Lung (tissue), 13 donors: ENCODE data around the gene RBM44. TPM values are rescaled to one million over a fixed set of nuclear protein-coding genes. Genes with fewer than 3 reads are reported as not detected.

ENCODE experiments used
- ATAC-seq: fragments of 200-7000 bp; cut with Tn5 transposase; one replicate; pipeline ENCODE4 v1.9.1; 2020; ENCODE audit warnings: moderate number of reproducible peaks; ENCODE audit not compliant: insufficient read depth, low FRiP score
- DNase-seq, 3 donors: peaks; one replicate each; pipeline ENCODE4 v3.0.0-alpha.2; 2013 to 2017
- H3K27ac ChIP-seq, 2 donors: one replicate each; pipeline ENCODE4 v1.5.1; 2013; ENCODE audit warnings: mild to moderate bottlenecking in 2 of 2, moderate library complexity in 2 of 2, control low read depth in 1 of 2, inconsistent platforms in 1 of 2, low read depth in 1 of 2, low read length in 1 of 2
- H3K27me3 ChIP-seq, 3 donors: one replicate each; pipeline ENCODE4 v1.5.1; 2013; ENCODE audit warnings: low read length in 2 of 3; ENCODE audit not compliant: control insufficient read depth in 3 of 3, insufficient read depth in 3 of 3
- H3K36me3 ChIP-seq, 4 donors: one replicate each; pipeline ENCODE4 v1.5.1; 2013; ENCODE audit warnings: low read length in 4 of 4, mild to moderate bottlenecking in 1 of 4, moderate library complexity in 1 of 4; ENCODE audit not compliant: control insufficient read depth in 4 of 4, insufficient read depth in 4 of 4
- H3K4me1 ChIP-seq, 5 donors: one replicate each; pipeline ENCODE4 v1.5.1; 2013; ENCODE audit warnings: low read length in 5 of 5, mild to moderate bottlenecking in 2 of 5, moderate library complexity in 1 of 5; ENCODE audit not compliant: control insufficient read depth in 5 of 5, insufficient read depth in 5 of 5
- H3K4me3 ChIP-seq: one replicate; pipeline ENCODE4 v1.5.1; 2013; ENCODE audit warnings: mild to moderate bottlenecking, control low read depth, moderate library complexity
- H3K9ac ChIP-seq, 2 donors: one replicate each; pipeline ENCODE4 v1.5.1; 2013; ENCODE audit warnings: low read length in 2 of 2, control low read depth in 1 of 2; ENCODE audit not compliant: insufficient read depth in 1 of 2
- H3K9me3 ChIP-seq, 4 donors: one replicate each; pipeline ENCODE4 v1.5.1; 2013; ENCODE audit warnings: low read length in 3 of 4, mild to moderate bottlenecking in 1 of 4, moderate library complexity in 1 of 4; ENCODE audit not compliant: control insufficient read depth in 4 of 4, insufficient read depth in 3 of 4
- CTCF ChIP-seq: IDR thresholded peaks from 2 replicates; pipeline ENCODE4 v1.5.1; 2012; ENCODE audit warnings: mild to moderate bottlenecking; ENCODE audit errors: control extremely low read depth, extremely low read depth
- WGBS, 2 donors: extraction: QIAGEN DNeasy Blood & Tissue Kit; methylation state at CpG; one replicate each; pipeline ENCODE4 v1.1.7; 2013; 5-methylcytosine and 5-hydroxymethylcytosine counted together
- polyA plus RNA-seq, 2 donors: library from polyadenylated mRNA; stranded (reverse); fragments of 200-250 nt; gene quantifications; one replicate each; pipeline ENCODE4 v1.2.1, GENCODE V29; 2013
- small RNA-seq: library from RNA; depleted of rRNA; stranded (forward); fragments of <200 nt; gene quantifications from one replicate; pipeline ENCODE3, GENCODE V24; 2014; ENCODE audit warnings: low replicate concordance
- total RNA-seq, 2 donors: library from RNA; depleted of rRNA in 1 of 2; stranded (reverse); fragments of >200 nt in 1 of 2; gene quantifications; one replicate each; pipeline ENCODE4 v1.2.1, GENCODE V29; 2014 to 2021
- donor health status: control.
- donor health status: control.
- donor health status: Bipolar disorder and iron deficiency.
- donor health status: healthy.
- donor health status: DM: yes; HTN: yes; CAD: no.

Gene RBM44
- total and polyA plus RNA-seq, 4 donors = 0.26 to 4.0 (median 0.88) TPM

GRCh38 chr2:237888389-237888788 is 89.8 kb downstream of the RBM44 start:
- no peak for TF ChIP-seq CTCF
- H3K27ac ChIP-seq = peak overlapping the region in 1 of 2 donors; percentile 85
- no peaks in the 10 kb centered on the region for H3K9me3 ChIP-seq
- WGBS, 2 donors = 36 to 38% methylated on average over 2 of the region's 2 CpGs
- H3K9ac ChIP-seq = no peak overlapping the region
- peaks cover 2 to 16% (median 4%) of the 10 kb centered on the region in 5 donors for H3K4me1 ChIP-seq
- no peak for DNase-seq
- no peak overlapping the region for H3K4me3 ChIP-seq
- ATAC-seq = no peak
- no peaks in the 10 kb centered on the region for H3K27me3 ChIP-seq
- H3K36me3 ChIP-seq = no peaks in the 10 kb centered on the region

GRCh38 chr2:237889016-237889415 is 90.4 kb downstream of the RBM44 start:
- peaks cover 2 to 16% (median 4%) of the 10 kb centered on the region in 5 donors for H3K4me1 ChIP-seq
- peak overlapping the region in 1 of 2 donors; percentile 54 for H3K27ac ChIP-seq

GRCh38 chr2:237889811-237890210 is 91.2 kb downstream of the RBM44 start:
- no peak overlapping the region for H3K9ac ChIP-seq
- peak overlapping the region in 1 of 2 donors; percentile 17 for H3K27ac ChIP-seq
- H3K36me3 ChIP-seq = no peaks in the 10 kb centered on the region
- no peak for DNase-seq
- no peaks in the 10 kb centered on the region for H3K9me3 ChIP-seq
- WGBS, 2 donors = 97 to 99% methylated on average over 10 of the region's 10 CpGs
- H3K27me3 ChIP-seq = no peaks in the 10 kb centered on the region
- no peak for TF ChIP-seq CTCF
- peaks cover 1 to 12% (median 4%) of the 10 kb centered on the region in 5 donors for H3K4me1 ChIP-seq
- no peak for ATAC-seq
- H3K4me3 ChIP-seq = no peak overlapping the region

More at GRCh38 chr2:237889016-237889415, 90.4 kb downstream of the RBM44 start:
- no peaks in the 10 kb centered on the region for H3K9me3 ChIP-seq
- H3K36me3 ChIP-seq = no peaks in the 10 kb centered on the region
- DNase-seq (no peak), ATAC-seq (no peak)
- no peak for TF ChIP-seq CTCF
- peak overlapping the region in 1 of 2 donors; percentile 19 for H3K9ac ChIP-seq
- no peaks in the 10 kb centered on the region for H3K27me3 ChIP-seq
- H3K4me3 ChIP-seq = no peak overlapping the region
- 77 to 90% methylated on average over 8 of the region's 8 CpGs for WGBS, 2 donors

Small RNA genes within 50 kb of the gene (small RNA-seq; reads per million reads assigned to genes)
- not detected for gene RF00157

Other genes with a start within 250 kb of the RBM44 start
- gene PRLH, start 232.2 kb upstream of the RBM44 start, total RNA-seq = not detected
- not detected for gene PRLH, start 232.2 kb upstream of the RBM44 start, polyA plus RNA-seq
- 10 to 100 TPM; 44.9 to 48.0 TPM for gene RAB17, start 208.0 kb upstream of the RBM44 start, total RNA-seq
- 10 to 100 TPM; 19.3 to 73.3 TPM for gene RAB17, start 208.0 kb upstream of the RBM44 start, polyA plus RNA-seq
- gene LRRFIP1, start 171.2 kb upstream of the RBM44 start, total RNA-seq = 100 to 1,000 TPM; 107 to 194 TPM
- 10 to 100 TPM; 79.7 to 81.1 TPM for gene LRRFIP1, start 171.2 kb upstream of the RBM44 start, polyA plus RNA-seq
- 10 to 100 TPM; 10.5 to 26.1 TPM for gene RAMP1, start 60.8 kb downstream of the RBM44 start, total RNA-seq
- gene RAMP1, start 60.8 kb downstream of the RBM44 start, polyA plus RNA-seq = 10 to 100 TPM; 11.0 to 14.3 TPM
- gene UBE2F, start 168.2 kb downstream of the RBM44 start, total RNA-seq = 10 to 100 TPM; 30.3 to 44.8 TPM
- 10 to 100 TPM; 48.8 to 63.3 TPM for gene UBE2F, start 168.2 kb downstream of the RBM44 start, polyA plus RNA-seq